Stimulated activated CD4-positive, alpha-beta T cell treated with anti-CD3 and anti-CD28 coated beads, Interleukin-15, amount 100 ng/mL, for 1 hour (primary cell): ENCODE results near the gene KSR1.
"Not testable (repeated sequence)": the region's sequence is repeated elsewhere in the genome, so short reads cannot be mapped to it uniquely, and the experiment has no call there.

Experiments
- DNase-seq, 2 donors: peaks; one replicate each; pipeline ENCODE4 v3.0.0-alpha.2; 2020; ENCODE audit warnings: low read depth in 1 of 2, low spot score in 1 of 2

Gene KSR1

DNA sequence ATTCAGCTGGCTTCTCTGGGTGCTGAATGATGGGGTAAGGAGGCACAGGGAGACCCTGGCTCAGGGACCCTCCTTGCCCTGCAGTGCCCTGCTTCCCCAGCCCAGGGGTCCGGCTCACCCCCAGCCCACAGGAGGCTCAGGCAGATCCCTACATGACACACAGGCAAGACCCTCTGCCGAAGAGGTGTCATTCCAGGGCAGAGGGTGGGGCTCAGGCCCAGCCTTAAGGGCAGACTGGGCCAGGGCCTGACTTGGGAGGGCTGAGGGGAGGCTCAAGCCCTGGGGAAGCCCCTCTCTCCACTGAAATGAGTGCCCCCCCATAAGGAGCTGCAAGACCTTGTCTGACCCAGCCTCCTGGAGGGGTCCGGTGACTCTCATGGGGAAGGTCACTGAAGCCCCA, 30.3 kb upstream of the KSR1 start:
- DNase-seq, result no peak

DNA sequence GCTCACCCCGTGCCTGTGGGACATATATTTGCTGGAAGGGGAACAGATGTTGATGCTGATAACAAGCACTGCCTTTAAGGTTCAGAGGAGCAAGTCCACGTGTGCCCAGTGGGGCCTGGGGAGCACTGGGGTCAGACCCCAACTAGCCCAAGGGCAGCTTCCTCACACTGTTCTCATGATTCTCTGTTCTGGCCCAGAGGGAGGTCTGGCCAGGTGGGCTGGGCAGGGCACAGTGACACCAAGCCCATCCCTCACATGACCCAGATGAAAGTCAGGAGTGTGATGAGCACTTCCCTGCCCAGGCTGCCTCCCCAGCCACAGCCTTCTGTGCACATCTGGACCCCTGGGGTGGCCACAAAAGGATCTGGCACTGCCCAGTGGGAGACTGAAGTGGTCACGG, 29.8 kb upstream of the KSR1 start:
- DNase-seq, result not testable (repeated sequence)

DNA sequence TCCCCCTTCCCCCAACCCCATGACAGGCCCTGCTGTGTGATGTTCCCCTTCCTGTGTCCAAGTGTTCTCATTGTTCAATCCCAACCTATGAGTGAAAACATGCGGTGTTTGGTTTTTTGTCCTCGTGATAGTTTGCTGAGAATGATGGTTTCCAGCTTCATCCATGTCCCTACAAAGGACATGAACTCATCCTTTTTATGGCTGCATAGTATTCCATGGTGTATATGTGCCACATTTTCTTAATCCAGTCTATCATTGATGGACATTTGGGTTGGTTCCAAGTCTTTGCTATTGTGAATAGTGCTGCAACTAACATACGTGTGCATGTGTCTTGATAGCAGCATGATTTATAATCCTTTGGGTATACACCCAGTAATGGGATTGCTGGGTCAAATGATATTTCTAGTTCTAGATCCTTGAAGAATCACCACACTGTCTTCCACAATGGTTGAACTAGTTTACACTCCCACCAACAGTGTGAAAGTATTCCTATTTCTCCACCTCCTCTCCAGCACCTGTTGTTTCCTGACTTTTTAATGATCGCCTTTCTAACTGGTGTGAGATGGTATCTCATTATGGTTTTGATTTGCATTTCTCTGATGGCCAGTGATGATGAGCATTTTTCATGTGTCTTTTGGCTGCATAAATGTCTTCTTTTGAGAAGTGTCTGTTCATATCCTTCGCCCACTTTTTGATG, 28.9 kb upstream of the KSR1 start:
- DNase-seq, result not testable (repeated sequence)

- DNase-seq, result no peak
These were observed 27.3 kb upstream of the KSR1 start for GRCh38 chr17:27428781-27429505.

DNA sequence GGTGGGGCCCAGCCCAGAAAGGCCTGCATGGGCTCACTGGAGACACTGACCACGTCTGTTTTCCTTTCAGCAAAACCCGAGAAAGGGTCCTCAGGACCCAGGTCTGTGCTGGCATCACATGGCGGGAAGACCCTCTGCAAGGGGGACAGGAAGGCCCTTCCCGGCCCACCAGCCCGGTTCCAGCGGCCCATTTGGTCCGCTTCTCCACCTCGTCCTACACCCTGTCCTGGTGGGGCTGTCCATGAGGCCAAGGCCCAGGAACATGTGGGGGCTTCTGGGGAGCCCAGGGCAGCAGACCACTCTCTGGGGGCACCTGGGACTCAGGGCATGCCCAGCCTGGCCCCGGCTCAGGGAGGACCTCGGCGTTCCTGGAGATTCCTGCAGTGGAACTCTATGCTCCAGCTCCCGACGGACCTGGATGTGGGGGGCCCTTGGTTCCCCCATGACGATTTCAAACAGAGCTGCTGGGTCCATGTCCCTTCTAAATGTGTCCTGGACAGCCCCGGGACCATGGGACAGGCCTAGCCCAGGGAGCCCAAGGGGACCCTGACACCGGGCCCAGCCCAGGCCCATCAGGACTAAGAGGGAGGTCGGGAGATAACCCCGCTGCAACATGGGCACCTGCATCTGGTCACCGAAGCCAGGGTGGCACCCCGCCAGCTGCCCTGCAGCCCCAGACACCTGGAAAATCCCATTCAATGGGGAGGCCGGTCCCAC, 26.4 kb upstream of the KSR1 start:
- DNase-seq, result no peak

DNA sequence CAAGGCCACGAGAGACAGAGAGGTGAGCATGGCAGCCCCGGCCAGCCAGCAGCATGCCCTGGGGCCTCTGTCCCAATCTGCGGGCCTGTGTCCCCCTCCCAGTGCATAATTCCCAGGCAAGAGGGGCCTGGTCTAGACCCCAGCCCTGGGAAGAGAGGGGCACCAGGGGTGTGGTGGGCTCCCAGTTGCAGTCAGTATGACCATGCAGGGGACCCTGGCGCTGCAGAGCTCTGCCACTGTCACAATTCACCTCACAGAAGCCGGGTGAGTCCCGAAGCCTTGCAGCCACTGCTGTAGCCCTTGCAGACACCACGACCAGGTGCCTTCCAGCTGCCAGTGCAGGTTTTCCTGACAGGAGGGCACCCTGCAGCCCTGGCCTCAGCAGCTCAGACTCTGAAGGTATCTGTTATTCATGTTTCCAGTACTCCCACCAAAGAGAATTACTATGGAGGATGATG, 25.8 kb upstream of the KSR1 start:
- DNase-seq, result no peak

DNA sequence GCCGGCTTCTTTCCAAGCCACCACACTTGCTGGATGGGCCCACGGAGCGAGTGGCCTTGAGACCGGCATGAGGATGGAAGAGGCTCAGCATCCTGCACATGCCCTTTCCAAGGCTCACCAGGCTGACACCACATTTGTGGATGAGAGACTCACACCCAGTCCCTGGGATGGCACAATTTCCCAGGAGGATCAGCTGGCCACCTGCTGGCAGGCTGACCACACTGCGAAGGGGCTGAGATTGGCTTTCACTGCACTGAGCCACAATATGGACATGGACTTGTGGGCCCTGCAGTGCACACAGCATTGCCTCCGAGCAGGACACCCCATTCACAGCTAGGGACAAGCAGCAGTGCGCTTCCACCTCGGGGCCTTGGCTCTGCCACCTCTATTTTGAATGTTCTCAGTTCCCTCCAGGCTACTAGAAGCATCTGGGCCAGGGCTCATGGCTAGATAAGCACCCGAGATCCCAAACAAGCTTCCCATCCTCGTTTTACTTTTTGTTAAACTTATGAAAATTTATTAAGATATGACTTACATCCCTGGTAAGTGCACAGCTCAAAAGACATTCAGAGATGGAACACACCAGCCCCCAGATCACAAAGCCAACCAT, 25.3 kb upstream of the KSR1 start:
- no peak for DNase-seq

DNA sequence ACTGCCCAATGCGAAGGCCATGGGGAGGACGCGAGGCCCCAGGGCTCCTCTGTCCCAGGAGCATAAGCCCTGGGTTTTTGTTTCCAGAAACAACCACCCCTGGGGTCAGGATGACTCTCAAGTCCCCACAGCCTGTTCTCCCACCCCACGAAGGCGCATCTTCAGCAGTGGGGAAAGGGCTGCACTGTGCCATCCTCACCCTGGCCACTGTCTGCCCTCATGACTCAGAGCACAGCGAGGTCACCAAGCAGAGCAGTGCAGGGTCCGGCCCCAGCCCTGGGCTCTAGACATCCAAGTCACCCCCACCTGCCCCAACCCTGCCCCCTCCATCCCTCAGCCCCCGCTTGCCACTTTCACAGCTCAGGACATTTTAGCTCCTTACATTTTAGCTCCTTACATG, 22.7 kb upstream of the KSR1 start:
- no peak for DNase-seq

DNA sequence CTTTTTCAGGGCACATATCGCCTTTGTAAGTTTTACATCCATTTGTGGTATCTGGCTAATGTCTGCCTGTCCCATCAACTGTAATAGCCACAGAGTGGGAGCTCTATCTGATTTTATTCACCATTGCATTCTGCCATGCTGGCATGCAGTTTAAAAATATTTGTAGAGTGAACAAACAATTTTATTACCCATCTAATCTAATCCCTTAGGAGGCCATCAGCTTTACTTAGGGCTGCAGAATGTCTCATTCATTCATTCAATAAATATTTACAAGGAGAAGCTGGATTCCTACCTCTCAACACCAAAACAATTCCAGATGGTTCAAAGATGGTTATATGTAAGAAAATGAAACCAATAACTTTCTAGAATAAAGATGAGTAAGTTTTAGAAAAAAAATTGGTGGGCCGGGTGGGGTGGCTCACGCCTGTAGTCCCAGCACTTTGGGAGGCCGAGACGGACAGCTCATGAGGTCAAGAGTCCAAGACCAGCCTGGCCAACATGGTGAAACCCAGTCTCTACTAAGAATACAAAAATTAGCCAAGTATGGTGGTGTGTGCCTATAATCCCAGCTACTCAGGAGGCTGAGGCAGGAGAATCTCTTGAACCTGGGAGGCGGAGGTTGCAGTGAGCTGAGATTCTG, 20.7 kb upstream of the KSR1 start:
- DNase-seq, result not testable (repeated sequence)

GRCh38 chr17:27438348-27438998, 17.8 kb upstream of the KSR1 start:
- DNase-seq, result no peak

GRCh38 chr17:27439342-27439741, 16.9 kb upstream of the KSR1 start:
- no peak for DNase-seq

DNA sequence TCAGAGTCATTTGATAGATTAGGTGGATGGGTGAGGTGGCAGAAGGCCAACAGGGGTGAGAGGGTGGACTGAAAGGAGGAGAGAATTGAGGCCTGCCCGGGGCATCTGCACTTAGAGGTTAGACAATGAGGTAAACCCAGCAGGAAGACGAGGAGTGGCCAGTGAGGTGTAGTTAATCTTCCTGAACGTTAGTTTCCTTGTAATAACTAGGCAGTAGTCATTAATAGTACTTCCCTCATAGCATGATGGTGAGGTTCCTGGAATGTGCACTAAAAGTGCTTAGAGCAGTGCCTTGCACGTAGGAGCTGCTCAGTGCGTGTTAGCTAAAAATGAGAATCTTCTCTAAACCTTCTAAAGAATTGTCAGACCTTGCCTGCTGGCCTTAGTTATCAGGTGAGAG, 13.5 kb upstream of the KSR1 start:
- DNase-seq, result no peak

- DNase-seq, result no peak
These were observed 12.8 kb upstream of the KSR1 start for GRCh38 chr17:27443491-27443890.

- no peak for DNase-seq
These were observed 10.3 kb upstream of the KSR1 start for GRCh38 chr17:27445971-27446370.

DNA sequence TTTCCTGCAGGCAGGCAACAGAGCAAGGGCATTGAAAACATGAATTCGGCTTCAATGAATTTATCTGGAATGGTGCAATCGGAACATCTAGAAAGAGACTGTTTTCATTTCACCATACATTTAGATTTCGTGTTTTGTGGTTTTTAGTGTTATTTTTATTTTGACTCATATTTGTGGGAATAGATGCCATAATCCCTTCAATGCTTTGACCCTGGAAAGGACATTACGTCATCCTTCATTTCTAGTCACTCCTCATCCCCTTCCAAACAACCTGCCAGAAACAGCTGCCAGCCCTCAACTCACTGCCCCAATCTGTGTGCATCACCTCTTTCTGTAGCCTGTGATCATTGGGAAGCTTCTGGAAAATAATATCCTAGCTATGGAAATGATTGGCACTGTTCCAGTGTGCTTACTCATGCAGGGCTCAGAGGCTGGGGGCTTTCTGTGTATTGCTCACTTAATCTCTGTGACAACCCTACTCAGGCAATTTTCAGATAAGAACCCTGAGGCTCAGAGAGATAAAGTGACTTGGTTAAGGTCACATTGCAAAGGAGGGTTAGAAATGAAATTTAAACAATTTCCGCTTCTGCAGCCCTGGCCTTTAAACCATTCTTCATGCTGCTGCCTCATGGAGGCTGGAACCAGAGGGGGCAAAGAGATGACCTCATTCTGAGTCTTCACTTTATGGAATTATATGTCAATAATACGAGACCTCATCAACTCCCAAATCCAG, 9.5 kb upstream of the KSR1 start:
- DNase-seq, result no peak

DNA sequence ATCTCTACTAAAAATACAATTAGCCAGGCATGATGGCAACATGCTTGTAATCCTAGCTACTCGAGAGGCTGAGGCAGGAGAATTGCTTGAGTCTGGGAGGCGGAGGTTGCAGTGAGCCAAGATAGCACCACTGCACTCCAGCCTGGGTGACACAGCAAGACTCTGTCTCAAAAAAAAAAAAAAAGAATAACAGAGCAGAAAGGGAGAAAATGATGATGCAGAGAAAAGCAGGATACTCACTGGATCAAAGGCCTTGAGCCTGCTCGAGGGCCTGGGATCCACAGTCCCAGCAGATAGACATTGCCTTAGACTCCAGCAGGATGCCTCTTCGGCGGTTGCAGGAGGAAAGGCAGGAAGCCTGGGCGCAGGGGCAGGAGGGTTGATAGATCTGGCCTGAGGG, 7.7 kb upstream of the KSR1 start:
- DNase-seq, result not testable (repeated sequence)

DNA sequence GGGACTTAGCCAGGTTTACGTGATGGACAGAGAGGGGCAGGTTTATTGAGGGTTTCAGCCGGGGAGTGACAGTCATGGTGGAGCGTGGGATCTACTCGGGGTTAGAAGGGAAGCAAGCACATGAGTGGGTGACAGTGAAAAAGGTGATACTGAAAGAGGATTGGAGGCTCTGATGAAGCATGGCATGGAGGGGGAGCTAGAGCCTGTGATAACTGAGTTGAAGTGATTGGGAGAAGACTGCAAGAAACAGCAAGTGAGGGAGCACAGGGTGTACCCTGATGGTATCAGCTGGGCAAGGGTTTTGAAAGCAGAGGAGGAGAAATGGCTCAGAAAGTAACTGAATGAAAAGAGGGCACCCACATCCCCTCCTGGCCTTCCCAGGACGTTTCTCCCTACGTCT, 6.7 kb upstream of the KSR1 start:
- DNase-seq, result no peak

DNA sequence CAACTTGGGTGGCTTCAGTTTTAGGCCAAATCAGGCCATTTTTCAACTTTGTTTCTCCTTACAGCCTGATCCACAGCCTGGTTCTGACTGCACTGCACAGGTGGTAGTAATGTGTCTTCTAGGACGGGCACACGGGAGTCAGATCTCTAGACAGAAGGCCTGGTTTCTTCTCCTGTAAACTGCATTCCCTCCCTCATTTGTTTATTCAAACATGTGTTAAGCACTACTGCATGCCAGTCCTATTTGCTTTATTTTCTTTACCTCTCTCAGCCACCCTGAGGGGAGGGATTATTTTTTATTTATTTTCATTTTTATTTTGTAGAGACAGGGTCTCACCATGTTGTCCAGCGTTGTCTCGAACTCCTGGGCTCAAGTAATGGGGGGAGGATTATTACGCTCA, 6.3 kb upstream of the KSR1 start:
- DNase-seq, result no peak

DNA sequence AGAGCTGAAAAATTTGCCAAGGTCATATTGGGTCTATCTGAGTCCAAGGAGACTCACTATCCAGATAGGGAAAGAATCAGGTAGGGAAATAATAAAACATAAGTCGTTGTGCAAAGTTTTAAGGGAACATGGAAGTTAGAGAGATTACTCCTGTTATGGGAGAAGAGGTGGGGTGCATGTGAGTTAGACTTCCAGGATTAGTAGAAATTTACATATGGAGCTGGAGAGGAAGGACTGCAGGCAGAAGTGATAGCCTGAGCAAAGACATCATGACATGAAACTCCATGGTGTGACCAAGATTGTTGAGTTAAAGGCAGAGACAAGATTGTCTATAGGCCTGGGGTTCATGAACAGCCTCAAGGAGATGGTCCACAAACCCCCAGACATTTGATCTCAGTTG, 5.8 kb upstream of the KSR1 start:
- no peak for DNase-seq

DNA sequence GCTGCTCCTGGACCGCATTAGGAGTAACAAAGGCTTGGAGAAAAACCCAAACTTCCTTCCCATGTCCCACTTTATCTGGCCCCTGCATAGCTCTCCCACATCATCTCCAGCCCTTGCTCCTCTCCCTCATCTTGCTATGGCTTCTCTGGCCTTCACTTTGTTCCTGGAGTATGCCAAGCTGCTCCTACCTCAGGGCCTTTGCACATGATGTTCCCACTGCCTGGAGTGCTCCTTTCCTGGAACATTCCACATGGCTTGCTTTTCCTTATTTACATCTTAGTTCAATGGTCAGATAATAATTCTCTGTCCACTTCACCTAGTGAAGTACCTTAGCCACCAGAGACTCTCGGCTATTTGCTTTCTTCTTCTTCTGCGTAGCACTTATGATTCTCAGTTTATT, 4.3 kb upstream of the KSR1 start:
- no peak for DNase-seq
